ENCODE results near the gene LRP2. TPM values are rescaled to one million over a fixed set of nuclear protein-coding genes. Genes with fewer than 3 reads are reported as not detected.

Gene LRP2
- total RNA-seq, 1 donor from 2014 or later: 1.00 TPM

DNA sequence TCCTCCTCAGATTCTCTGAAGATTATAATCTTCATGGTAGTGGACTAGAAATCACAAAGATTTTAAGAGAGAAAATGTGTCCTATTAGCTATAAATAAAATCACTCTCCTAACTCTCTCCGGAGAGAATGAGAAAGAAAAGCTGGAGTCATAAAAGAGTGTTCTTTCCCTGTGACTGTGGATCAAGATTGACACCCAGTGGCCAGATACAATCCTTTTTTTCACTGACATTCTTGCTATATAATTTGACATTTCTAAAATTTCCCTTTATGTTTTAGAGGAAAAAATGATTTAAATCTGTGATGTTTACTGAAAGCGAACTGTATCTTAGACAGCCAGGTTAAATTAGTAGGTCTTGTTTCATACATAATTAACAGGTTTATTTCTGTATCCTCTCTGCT, 35.4 kb upstream of the LRP2 start:
- Mint-ChIP-seq H3K27me3 (ENCODE audit: low read depth, unreplicated experiment) (no peaks in the 10 kb centered on the region), H3K36me3 (ENCODE audit: low read depth, unreplicated experiment) (no peaks in the 10 kb centered on the region), H3K27ac (ENCODE audit: unreplicated experiment) (no peak overlapping the region), H3K4me1 (ENCODE audit: low read depth, unreplicated experiment) (no peaks in the 10 kb centered on the region), H3K9me3 (ENCODE audit: unreplicated experiment) (peaks cover 2% of the 10 kb centered on the region), H3K4me3 (ENCODE audit: unreplicated experiment) (no peak overlapping the region)
- Histone ChIP-seq H3K27ac (ENCODE audit: low read depth, low read length) (no peak overlapping the region), H3K79me2 (ENCODE audit: insufficient read depth, low read length) (no peaks in the 10 kb centered on the region), H2AFZ (ENCODE audit: low read depth, low read length) (no peak overlapping the region), H3K4me2 (ENCODE audit: low read length) (no peak overlapping the region), H3K36me3 (ENCODE audit: insufficient read depth, low read length) (no peaks in the 10 kb centered on the region), H3K4me1 (ENCODE audit: insufficient read depth, low read length) (no peaks in the 10 kb centered on the region), H3K9ac (ENCODE audit: low read length) (no peak overlapping the region), H3K27me3 (ENCODE audit: insufficient read depth, low read length) (no peaks in the 10 kb centered on the region), H4K20me1 (ENCODE audit: insufficient read depth, low read length) (no peaks in the 10 kb centered on the region), H3K4me3 (ENCODE audit: insufficient read depth, low read depth, low read length) (no peak overlapping the region), H3K9me3 (ENCODE audit: insufficient read depth, low read depth, low read length) (no peaks in the 10 kb centered on the region)
- DNase-seq (ENCODE audit: low read depth): no peak
- FAIRE-seq: no peak
- TF ChIP-seq, protein P1, sequence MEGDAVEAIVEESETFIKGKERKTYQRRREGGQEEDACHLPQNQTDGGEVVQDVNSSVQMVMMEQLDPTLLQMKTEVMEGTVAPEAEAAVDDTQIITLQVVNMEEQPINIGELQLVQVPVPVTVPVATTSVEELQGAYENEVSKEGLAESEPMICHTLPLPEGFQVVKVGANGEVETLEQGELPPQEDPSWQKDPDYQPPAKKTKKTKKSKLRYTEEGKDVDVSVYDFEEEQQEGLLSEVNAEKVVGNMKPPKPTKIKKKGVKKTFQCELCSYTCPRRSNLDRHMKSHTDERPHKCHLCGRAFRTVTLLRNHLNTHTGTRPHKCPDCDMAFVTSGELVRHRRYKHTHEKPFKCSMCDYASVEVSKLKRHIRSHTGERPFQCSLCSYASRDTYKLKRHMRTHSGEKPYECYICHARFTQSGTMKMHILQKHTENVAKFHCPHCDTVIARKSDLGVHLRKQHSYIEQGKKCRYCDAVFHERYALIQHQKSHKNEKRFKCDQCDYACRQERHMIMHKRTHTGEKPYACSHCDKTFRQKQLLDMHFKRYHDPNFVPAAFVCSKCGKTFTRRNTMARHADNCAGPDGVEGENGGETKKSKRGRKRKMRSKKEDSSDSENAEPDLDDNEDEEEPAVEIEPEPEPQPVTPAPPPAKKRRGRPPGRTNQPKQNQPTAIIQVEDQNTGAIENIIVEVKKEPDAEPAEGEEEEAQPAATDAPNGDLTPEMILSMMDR (IDR thresholded peaks at IDR 0.05; ENCODE audit: insufficient read depth, low read depth, low read length): no peak
- no peak for TF ChIP-seq EZH2 (IDR thresholded peaks at IDR 0.05; ENCODE audit: insufficient read depth, low read length)

DNA sequence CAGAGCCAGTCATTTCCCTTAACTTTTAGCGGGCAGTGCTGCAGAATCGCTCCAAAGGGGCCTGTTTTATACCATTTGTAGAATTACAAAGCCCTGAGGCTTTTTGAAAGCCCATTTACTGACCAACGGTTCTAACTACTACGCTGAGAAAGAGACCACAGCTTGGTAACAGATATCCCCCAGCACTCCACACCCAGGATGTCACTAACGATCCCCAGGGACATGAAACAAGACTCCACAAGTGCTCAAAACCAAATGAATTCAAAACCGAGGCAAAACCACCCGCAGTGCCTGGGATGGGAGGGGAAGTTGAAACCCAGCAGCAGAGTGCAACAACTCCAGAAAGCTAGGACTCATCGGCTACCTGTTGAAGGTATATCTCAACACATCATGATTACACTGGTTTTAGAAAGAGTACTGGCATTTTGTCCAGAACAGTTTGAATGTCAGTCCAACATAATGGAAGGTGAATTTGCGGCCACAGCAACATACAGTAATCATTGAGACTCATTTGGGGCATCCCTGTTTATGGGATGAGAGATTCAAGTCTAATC, 33.6 kb upstream of the LRP2 start:
- Histone ChIP-seq H3K27ac (ENCODE audit: low read depth, low read length) (no peak overlapping the region), H3K4me1 (ENCODE audit: insufficient read depth, low read length) (no peaks in the 10 kb centered on the region), H3K79me2 (ENCODE audit: insufficient read depth, low read length) (no peaks in the 10 kb centered on the region), H3K4me3 (ENCODE audit: insufficient read depth, low read depth, low read length) (no peak overlapping the region), H2AFZ (ENCODE audit: low read depth, low read length) (no peak overlapping the region), H3K27me3 (ENCODE audit: insufficient read depth, low read length) (no peaks in the 10 kb centered on the region), H4K20me1 (ENCODE audit: insufficient read depth, low read length) (no peaks in the 10 kb centered on the region), H3K9me3 (ENCODE audit: insufficient read depth, low read depth, low read length) (no peaks in the 10 kb centered on the region), H3K9ac (ENCODE audit: low read length) (no peak overlapping the region), H3K4me2 (ENCODE audit: low read length) (no peak overlapping the region), H3K36me3 (ENCODE audit: insufficient read depth, low read length) (no peaks in the 10 kb centered on the region)
- DNase-seq (ENCODE audit: low read depth): no peak
- H3K36me3 Mint-ChIP-seq (ENCODE audit: low read depth, unreplicated experiment): no peaks in the 10 kb centered on the region
- no peaks in the 10 kb centered on the region for H3K4me1 Mint-ChIP-seq (ENCODE audit: low read depth, unreplicated experiment)
- no peaks in the 10 kb centered on the region for H3K27me3 Mint-ChIP-seq (ENCODE audit: low read depth, unreplicated experiment)
- TF ChIP-seq, protein P1 (IDR thresholded peaks at IDR 0.05; ENCODE audit: insufficient read depth, low read depth, low read length): no peak
- TF ChIP-seq EZH2 (IDR thresholded peaks at IDR 0.05; ENCODE audit: insufficient read depth, low read length): no peak
- FAIRE-seq: no peak
- no peak overlapping the region for H3K27ac Mint-ChIP-seq (ENCODE audit: unreplicated experiment)
- H3K4me3 Mint-ChIP-seq (ENCODE audit: unreplicated experiment): no peak overlapping the region
- H3K9me3 Mint-ChIP-seq (ENCODE audit: unreplicated experiment): peaks cover 2% of the 10 kb centered on the region

DNA sequence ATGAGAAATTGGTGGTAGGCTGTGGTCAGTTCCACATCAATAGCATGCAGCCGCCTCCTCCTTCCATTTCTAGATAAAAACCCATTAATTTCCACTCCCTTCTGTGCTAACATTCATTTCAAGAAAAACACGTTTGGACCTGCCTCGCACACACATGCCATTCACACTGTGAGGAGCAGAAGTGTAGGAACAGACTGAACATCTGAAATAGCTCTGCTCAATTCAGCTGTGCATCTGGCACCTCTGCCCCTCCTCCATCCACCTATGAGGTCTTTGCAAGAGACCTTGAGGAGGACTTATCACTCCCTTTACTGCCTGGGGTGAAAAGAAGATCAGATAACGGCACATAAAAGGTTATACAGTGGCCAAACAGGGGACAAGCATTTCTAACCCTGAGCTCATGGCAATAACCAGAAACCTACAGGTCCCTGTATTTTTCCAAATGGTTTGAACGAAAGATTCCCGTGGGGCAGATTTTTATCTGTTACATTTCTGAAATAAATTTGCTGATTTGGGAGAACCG, 30.8 kb upstream of the LRP2 start:
- no peaks in the 10 kb centered on the region for H3K36me3 ChIP-seq (ENCODE audit: insufficient read depth, low read length)
- no peak overlapping the region for H2AFZ ChIP-seq (ENCODE audit: low read depth, low read length)
- Mint-ChIP-seq H3K27ac (ENCODE audit: unreplicated experiment) (no peak overlapping the region), H3K36me3 (ENCODE audit: low read depth, unreplicated experiment) (no peaks in the 10 kb centered on the region), H3K4me3 (ENCODE audit: unreplicated experiment) (no peak overlapping the region), H3K9me3 (ENCODE audit: unreplicated experiment) (no peaks in the 10 kb centered on the region), H3K4me1 (ENCODE audit: low read depth, unreplicated experiment) (no peaks in the 10 kb centered on the region), H3K27me3 (ENCODE audit: low read depth, unreplicated experiment) (no peaks in the 10 kb centered on the region)
- no peaks in the 10 kb centered on the region for H3K4me1 ChIP-seq (ENCODE audit: insufficient read depth, low read length)
- H3K4me2 ChIP-seq (ENCODE audit: low read length): no peak overlapping the region
- no peak for DNase-seq (ENCODE audit: low read depth)
- FAIRE-seq: no peak
- H3K9ac ChIP-seq (ENCODE audit: low read length): no peak overlapping the region
- H3K9me3 ChIP-seq (ENCODE audit: insufficient read depth, low read depth, low read length): no peaks in the 10 kb centered on the region
- H3K79me2 ChIP-seq (ENCODE audit: insufficient read depth, low read length): no peaks in the 10 kb centered on the region
- no peaks in the 10 kb centered on the region for H4K20me1 ChIP-seq (ENCODE audit: insufficient read depth, low read length)
- no peak overlapping the region for H3K27ac ChIP-seq (ENCODE audit: low read depth, low read length)
- H3K4me3 ChIP-seq (ENCODE audit: insufficient read depth, low read depth, low read length): no peak overlapping the region
- TF ChIP-seq, protein P1 (IDR thresholded peaks at IDR 0.05; ENCODE audit: insufficient read depth, low read depth, low read length): no peak
- TF ChIP-seq EZH2 (IDR thresholded peaks at IDR 0.05; ENCODE audit: insufficient read depth, low read length): no peak
- H3K27me3 ChIP-seq (ENCODE audit: insufficient read depth, low read length): no peaks in the 10 kb centered on the region

All from astrocyte (in vitro differentiated cells and primary cell).